ENCODE results near the gene RAB17.

Gene RAB17, protein sequence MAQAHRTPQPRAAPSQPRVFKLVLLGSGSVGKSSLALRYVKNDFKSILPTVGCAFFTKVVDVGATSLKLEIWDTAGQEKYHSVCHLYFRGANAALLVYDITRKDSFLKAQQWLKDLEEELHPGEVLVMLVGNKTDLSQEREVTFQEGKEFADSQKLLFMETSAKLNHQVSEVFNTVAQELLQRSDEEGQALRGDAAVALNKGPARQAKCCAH

DNA sequence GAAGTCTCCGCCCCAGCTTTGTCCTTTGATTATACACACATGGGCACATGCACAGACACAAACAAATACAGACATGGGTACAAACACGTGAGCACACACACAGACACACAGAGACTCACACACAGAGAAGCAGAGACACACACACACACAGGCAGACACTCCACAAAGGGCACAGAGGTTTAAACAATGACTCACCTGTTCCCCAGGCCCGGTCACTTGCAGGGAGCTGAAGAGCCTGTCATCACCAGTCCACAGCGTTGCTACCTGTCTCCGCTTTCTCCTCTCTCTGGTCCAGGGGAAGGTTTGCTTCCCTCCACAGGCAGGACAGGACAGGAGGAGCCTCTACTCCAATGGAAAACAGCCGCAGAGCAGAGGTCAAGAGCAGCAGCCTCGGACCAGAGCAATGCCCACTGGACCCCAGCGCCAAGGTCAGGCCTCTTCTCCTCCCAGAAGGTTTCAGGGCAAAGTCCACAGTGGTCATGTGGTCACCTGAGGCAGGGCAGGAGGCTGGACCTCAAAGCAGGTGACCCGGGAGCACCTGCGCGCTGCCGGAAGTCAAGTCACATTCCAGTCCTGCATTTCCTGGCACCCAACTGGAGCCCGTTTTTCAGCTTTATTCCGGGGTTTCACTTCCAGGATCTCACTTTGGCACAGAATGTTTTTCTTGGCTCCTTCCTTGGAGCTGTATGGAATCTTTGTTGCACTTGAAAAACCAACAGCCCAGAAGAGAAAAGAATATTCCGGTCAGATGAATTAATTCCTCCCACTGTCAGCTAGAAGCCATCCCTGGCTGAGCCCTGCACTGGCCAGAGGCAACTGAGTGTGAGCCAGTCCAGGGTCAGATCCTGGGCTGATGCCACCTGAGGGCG is at the start of gene RAB17:
Gene RAB17, minus strand, starts transcription at position 463 of the 869 bp plus-strand sequence. CDS start 4,580 bp downstream, outside the sequence.
- no peak for DNase-seq (ENCODE audit: low read depth)

DNA sequence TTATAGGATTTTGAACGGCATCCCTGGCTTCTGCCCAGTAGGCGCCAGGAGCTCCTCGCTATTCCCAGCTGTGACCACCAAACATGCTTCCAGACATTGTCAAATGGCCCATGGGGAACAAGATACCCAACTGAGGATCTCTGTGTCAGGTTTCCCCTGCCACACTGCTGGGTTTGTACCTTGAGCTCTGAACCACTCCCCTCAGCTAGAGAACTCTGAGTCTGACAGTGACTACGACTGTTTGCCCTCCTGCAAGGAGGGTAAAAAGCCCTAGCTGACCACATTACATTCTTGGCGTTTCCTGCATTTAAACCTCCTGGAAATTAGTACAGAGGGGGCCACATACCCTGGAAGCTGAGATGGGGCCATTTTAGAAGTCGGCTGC is 49.3 kb upstream of the RAB17 start:
- no peak for DNase-seq (ENCODE audit: low read depth)

DNA sequence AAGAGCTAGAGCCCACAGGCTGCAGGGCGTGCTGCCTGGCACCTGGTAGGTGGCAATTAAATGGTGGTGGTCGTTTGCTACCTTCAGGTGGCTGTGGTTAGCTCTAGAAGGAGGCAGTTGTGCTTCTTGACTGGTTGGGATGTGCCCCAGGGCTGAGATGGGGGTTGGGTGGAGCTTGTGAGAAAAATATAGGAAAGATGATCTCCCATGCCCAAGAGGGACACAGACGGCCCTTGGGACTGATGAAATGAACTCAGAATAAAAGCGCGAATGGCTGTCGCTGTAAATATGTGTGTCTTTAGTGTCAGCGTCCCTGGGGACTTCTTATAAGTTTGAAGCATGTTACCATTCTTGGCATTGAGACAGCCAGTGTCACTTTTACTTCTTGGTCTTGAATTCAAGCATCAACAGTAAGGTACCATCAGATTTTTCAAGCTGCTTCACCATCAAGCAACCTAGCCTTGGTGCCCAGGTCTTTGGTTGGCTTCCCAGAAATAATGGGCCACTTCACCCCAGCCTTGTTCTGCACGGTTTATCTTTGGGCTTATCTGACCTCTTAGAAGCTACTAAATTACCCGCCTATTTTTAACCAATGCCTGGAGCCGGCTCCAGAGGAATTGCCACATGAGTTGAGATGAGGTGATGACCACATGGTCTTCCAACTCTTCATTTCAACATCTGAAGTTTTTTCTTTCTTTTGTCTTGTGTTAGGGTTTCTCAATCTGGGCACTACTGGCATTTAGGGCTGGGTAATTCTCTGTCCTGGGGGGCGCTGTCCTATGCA is 48.7 kb upstream of the RAB17 start:
- DNase-seq (ENCODE audit: low read depth): no peak

DNA sequence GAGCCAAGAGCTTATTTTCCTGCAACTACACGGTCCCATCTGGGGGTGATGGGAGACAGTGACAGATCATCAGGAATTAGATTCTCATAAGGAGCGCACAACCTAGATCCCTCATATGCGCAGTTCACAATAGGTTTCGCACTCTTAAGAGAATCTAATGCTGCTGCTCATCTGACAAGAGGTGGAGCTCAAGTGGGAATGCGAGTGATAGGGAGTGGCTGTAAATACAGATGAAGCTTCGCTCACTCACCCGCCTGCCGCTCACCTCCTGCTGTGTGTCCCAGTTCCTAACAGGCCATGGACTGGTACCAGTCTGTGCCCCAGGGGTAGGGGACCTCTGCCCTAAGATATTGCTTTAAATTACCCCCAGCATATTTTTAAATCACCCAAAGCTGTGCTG is 47.6 kb upstream of the RAB17 start:
- DNase-seq (ENCODE audit: low read depth): no peak

DNA sequence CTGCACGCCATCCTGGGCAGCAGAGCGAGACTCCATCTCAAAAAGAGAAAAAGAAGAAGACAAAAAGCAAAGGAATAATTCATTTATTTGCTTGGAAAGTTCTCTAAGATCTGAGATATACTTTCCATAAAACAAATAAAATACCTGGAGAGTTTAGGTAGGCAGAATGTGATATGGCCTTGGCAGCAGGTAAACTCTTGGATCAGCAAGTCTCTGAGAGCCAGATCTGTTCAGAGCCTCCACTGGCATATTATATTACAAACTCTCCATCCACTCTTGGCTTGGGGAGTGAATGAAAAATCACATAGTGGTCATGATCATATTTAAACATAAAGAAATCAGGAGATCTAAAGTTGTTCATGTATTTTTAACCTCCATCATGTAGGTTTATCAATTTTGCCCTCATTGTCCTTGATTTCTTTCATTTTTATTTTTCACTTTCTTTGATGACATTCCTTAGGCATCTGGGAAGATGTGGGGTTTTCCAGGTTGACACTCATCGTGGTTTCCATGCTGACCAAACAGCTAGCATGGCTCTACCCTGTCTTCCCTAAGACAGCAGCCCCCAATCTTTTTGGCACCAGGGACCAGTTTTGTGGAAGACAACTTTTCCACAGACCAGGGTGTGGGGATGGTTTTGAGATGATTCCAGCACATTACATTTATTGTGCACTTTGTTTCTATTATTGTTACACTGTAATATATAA is 47.0 kb upstream of the RAB17 start:
- DNase-seq (ENCODE audit: low read depth): no peak

DNA sequence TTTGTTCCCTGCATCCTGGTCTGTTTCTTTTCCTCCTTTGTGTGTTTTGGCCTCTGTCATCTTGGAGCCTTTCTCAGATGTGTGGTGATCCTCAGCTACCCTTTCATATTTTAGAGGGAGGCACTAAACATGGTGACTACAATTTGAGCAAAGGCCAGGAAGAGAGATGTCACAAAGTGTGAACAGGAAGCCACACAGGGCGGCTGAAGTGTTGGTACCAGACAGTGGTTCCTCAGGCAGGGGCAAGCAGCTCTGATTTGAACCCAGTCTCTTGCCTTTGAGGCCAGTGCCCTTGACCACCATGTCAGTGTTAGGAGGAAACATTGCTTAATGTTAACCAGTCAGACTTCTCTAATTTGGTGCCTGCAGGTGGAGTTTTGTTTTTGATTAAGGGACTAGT is 46.0 kb upstream of the RAB17 start:
- no peak for DNase-seq (ENCODE audit: low read depth)

DNA sequence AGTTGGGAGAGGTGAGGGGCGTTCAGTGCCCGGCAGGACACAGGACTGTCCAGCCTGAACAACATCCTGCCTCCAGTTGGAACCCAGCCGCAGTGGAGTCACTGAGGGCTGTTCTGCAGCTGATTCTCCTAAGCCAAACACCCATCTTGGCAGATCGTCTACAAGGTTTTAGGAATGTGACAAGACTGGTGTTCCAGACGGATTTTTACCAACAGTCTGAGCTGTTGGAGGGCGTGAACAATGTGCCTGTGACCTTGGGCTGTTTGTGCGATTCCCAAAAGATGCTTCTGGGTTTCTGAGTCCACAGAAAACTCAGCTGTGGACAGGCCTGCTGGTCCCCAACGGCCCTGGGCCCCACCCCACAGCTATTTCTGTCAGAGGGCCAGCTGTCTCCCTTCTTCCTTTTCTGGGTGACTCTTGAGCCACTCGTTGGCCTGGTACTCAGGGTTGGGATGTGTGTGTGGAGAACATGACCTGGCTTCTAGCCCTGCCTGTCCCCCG is 42.6 kb upstream of the RAB17 start:
- no peak for DNase-seq (ENCODE audit: low read depth)

DNA sequence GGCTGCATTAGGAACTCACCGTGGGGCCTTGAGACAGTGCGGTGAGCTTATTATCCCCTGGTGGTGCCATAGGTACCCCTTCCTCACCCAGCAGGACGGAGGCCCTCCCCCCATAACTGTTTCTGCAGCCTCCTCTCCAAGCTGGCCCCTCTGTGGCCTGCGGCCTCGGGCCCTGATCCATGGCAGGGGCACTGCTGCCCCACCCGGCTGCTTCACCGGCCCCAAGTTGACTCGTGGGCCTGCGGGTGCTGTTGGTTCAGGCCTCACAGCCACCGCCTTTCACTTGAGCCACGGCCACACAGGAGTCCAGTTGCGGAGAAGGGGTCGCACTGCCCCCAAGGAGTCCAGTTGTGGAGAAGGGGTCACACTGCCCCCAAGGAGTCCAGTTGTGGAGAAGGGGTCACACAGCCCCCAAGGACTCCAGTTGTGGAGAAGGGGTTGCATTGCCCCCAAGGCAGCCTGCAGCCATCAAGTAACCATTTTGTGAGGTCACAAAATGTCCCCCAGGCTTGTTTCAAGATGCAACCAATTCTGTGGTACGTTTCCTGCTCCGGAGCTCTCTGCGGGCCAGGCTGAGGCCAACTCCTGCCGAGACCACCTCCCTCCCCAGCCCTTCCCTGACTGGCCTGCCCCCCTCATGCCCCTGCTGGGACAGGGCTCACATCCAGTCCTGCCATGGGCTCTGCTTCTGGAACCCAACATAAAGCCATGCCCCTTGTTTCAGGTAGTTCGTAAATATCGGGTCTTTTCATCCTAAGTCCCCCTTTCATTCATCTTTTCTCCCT is 41.5 kb upstream of the RAB17 start:
- DNase-seq (ENCODE audit: low read depth): no peak

DNA sequence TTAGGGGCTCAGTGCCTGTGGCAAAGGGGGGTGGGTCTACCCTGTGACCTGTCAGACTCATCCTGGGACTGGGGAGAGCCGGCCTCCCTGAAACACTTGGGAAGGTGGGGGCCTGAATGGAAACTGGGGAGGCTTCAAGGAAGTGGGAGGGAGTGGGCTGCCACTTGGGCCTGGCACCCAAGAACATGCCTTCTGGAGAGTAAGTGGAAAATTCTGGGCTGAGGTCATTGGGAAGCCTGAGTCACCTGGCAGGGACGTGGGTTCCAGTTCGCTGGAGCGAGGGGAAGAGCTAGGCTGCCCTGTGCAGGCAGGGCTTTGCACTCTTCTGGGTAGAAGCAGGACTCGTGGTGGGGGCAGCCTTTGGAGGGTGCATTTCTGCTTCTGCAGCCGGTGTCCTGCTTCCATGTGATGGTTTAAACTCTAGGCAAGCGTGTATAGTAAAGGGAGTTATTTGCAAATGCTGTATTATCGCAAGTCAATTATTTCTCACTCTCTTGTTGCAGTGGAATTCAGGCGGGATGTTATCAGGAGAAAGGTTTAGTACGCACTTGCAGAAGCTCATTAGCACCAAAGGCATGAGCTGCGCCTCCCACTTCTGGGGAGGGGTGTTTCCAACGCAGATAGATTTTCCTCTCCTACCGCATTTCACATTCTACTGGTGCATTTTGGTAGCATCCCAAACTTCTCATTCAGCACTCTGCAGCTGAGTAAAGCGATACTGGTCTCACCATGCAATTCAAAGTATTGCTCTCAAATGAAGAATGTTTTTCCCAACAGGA is 40.7 kb upstream of the RAB17 start:
- DNase-seq (ENCODE audit: low read depth): no peak

DNA sequence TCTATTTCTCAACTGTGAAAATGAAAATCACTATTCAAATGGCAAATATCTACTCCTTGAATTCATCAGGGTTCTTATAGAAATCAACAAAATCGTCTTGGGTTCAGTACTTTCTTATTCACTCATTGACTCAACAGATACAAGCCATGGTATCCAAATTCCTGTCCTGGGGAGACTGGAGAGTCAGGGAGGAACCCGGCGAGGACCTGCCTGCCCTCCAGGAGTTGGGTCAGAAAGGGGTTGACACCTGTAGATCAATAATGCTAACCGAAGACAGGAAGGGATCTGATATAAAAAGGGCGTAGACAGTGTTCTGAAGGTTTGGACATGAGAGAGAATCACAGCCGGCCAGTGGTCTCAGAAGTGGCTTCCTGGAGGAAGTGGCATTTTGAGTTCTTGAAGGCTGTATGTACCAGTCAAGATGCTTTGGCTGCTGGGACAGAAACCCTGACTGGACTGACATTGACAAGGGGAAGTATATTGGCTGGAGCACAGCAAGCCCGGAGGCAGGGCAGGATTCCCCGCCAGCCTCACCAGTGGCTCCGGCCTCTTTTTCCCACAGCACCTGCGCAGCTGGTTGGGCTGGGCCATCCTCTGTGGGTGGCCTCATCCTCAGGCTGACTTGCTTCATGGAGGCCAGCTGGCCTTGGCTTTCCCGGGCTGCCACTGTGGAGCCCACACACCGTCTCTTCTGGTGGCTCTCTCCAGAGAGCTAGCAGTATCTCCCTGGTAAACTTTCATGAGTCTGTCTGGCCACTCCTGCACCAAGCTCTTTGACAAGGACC is 39.9 kb upstream of the RAB17 start:
- no peak for DNase-seq (ENCODE audit: low read depth)

DNA sequence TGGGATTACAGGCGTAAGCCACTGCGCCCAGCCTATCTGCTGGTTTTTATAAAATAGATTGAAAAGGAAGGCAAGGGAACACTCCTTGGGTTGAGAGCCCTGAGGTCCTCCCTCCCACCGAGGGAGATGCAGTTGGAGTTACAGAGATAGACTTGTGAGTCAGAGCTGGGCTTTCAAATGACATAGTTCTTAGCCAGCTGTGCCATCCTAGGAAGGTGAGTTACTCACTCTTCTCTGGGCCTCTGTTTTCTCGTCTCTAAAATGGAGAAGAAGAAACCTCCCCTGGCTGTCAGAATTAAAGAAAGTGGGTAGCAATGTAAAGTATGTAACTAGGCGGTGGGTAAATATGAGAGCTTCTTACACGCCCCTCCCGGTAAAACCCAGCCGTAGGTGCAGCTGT is 39.2 kb upstream of the RAB17 start:
- DNase-seq (ENCODE audit: low read depth): no peak

DNA sequence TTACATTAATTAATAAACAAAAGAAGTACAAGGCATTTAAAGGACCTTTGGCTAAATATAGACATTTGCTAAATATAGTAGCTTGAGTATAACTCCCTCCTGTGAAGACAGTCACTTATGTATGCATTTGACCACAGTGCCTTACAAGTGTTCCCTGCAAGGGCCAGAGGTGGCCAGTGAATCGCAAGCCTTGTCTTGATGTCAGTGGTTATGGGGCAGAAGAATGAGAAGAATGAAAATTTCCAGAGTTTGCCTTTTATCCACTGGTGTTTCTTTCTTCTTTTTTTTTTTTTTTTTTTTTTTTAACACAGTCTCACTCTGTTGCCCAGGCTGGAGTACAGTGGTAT is 38.6 kb upstream of the RAB17 start:
- DNase-seq (ENCODE audit: low read depth): no peak

DNA sequence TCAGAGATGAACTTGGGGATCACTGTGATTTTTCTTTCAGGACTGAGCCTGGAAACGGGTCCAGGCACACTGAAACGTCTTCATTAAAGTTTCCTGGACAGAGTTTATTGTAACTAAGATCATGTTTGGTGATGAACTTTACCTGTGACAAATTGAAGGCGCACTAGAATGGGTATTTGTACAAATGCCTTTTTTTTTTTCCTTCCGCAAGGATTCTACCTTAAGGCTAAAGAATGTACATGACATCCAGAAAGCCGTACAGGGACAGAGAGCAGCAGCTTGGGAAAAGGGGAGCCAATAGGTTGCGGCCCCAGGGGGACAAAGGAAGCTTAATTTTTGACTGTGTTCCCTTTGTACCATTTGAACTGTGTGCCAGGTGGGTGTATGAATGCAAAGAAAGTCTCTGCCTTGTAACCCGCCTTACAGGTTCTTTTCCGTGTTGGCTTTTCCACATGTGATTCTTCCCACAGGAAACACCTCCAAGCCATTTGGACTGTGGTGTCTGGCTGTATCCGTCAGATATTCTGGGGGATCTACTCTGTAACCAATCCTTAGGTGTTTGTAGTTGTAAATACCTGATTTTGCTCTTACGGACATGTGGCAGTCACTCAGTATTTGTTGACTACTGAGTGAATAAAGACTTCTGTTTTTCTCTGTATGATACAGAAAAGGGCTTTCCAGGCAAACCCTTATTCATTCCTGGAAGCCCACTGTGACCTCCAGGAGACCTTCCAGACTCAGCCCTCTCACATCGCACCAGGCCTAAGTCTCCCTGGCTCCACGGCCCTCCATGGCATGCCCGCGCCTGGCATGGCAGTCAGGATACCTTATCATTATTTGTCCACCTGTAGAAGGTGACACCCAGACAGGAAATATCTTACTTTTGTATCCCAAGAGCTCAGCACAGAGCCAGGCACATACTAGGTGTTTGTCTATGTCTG is 38.0 kb upstream of the RAB17 start:
- DNase-seq (ENCODE audit: low read depth): no peak

DNA sequence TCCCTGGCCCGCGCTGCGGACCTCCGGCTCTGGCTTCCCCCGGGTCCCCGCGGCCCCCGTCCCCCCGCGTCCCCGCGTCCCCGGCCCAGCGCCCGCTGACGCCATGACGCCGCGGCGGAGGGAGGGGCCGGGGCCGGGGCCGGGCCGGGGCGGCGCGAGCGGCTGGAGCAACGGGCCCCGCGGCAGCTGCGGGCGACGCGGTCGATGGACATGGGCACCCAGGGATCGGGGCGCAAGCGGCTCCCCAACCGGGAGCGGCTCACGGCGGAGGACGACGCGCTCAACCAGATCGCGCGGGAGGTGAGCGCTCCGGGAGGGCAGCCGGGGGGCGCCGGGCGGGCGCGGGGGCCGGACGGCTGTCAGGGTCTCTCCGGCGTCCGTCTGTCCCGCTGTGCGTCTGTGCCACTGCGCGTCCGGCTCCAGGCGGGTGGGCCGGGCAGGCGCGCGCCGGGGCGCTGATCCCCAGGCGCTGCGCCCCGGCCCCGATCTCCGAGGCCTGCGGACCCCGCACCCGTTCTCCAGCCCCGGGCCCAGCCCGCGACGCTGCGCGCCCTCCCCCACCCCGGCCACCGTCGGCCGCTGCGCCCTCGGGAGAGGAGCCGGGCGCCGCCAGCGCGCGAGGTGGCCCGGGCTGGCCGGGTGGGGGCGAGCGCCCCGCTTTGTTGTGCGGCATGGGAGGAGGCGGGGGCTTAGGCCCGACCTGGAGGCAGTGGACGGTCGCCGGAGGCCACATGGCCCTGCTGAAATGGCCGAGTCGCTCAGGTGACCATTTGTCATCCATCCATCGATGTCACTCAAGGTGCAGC is 37.1 kb upstream of the RAB17 start, which contains the start of gene LRRFIP1:
Gene LRRFIP1, plus strand, starts transcription at position 147 of the 806 bp plus-strand sequence. Its CDS starts 58 bp downstream, at position 205.
- no peak for DNase-seq (ENCODE audit: low read depth)

DNA sequence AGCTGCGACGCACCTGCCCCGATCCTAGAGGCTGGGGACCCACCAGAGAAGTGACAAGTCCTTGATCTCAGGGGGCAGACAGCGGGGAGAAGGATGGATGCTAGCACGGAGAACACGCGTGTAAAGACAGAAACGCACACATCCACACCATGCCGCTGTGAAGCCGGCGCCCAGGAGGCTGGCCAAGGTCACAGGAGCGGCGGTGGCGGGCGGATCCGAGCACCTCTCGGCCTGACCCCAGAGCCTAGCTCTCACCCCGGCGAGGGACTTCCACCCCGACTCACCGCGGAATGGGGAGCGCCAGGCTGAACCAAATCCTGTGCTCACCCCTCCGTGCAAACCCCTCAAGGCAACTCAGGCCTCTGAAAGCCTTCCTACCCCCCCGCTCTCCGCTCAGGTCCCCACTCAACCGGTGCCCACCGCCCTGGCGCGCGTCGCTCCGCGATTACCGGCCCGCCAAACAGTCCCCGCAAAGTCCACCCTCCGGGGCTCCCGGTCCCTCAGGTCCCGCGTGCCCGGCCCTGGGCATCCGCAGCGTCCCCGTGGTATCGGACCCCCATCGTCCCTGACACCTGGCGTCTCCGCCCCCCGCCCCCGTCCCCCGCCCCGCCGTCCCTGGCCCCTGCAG is 36.4 kb upstream of the RAB17 start:
- DNase-seq (ENCODE audit: low read depth): no peak

DNA sequence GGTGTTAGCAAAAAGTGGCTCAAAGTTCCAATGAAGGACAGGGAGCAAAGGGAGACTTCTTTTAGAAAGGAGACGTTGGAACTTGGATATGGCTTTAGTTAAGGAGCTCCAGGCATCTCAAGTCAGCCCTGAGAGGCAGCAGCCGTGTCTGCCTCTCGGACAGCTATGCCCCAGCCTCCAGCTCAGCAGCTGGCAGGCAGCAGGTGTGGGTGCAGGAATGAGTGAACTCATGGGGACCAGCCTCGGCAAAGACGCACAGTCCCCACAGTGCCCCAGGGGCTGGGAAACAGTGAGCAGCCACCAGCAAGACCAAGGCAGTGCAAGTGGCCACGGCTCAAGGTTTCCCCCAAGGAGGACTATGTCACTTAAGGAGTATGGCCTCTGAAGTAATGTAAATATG is 35.2 kb upstream of the RAB17 start:
- DNase-seq (ENCODE audit: low read depth): no peak

DNA sequence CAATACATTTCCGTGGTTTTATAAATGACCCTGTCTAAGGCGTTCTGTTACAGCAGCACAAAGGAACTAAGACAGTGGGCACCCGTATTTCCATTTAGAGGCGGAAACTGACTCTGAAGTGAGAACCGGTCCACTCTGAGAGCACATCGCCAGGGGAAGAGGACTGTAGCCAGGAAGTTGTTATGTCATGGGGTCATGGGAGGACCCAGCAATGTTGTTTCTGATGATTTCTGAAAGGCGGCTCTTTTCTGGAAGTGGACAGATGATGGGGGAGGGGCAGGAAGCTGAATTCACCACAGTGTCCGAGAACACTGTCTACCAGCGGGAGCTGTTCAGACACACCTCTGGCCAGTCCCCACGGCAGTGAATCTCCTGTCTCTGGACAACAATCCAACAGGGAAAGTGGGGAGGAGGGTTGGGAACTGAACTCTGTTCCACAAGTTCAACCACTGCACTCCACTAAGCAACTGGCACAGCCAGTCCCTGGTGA is 34.7 kb upstream of the RAB17 start:
- no peak for DNase-seq (ENCODE audit: low read depth)
